ENCODE results near the gene KLF14. TPM values are rescaled to one million over a fixed set of nuclear protein-coding genes. Genes with fewer than 3 reads are reported as not detected.
"Not testable (repeated sequence)": the region's sequence is repeated elsewhere in the genome, so short reads cannot be mapped to it uniquely, and the experiment has no call there.

The KLF14 gene
- total RNA-seq, 2 experiments from 2014 or later: not detected

DNA sequence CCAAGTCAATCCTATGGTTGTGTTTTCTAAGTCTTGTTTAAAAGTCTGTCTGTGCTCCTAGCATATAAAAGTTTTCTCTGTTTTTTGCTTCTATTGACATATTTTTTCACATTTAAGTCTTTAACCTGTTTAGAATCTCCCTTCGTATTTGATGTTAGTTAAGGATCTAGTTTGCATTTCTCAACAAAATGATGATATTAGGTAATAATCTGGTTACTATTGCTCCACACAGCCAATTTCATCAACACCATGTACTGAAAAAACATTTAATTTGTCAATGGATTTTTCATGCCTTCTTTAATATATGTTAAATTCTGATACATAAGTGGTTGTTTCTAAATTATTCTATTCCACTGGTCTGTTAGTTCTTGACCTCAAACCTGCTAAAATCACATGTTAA, 30.2 kb downstream of the KLF14 start:
- Mint-ChIP-seq H3K36me3 (no peaks in the 10 kb centered on the region), H3K27ac (no peak overlapping the region), H3K4me3 (no peak overlapping the region), H3K9me3 (peaks cover 5% of the 10 kb centered on the region), H3K27me3 (peaks cover 15% of the 10 kb centered on the region), H3K4me1 (ENCODE audit: low read depth) (no peaks in the 10 kb centered on the region)
- DNase-seq: no peak
- CTCF ChIA-PET: no interaction called here
- intact Hi-C loops (cut with micrococcal nuclease): no loop called here
- POLR2A ChIA-PET: no interaction called here

DNA sequence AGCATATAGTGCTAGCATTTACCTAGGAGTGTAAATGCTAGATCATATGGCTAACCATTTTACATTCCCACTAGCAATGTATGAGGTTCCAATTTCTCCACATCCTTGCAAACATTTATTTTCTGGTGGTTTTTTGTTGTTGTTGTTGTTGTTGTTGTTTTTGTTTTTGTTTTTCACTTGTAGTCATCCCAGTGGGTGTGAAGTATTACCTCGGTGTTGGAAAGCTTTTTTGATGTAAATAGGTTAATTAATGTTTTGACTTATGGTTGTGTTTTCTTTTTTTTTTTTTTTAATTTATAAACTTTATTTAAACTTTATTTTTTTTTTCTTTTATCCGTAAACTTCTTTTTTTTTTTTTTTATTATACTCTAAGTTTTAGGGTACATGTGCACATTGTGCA, 32.4 kb downstream of the KLF14 start:
- no peaks in the 10 kb centered on the region for H3K36me3 Mint-ChIP-seq
- ChIA-PET CTCF (no interaction called here), POLR2A (no interaction called here)
- intact Hi-C loops (cut with micrococcal nuclease): no loop called here
- peaks cover 7% of the 10 kb centered on the region for H3K27me3 Mint-ChIP-seq
- H3K27ac Mint-ChIP-seq: no peak overlapping the region
- no peak for DNase-seq
- H3K4me3 Mint-ChIP-seq: no peak overlapping the region
- peaks cover 4% of the 10 kb centered on the region for H3K9me3 Mint-ChIP-seq
- H3K4me1 Mint-ChIP-seq (ENCODE audit: low read depth): no peaks in the 10 kb centered on the region

DNA sequence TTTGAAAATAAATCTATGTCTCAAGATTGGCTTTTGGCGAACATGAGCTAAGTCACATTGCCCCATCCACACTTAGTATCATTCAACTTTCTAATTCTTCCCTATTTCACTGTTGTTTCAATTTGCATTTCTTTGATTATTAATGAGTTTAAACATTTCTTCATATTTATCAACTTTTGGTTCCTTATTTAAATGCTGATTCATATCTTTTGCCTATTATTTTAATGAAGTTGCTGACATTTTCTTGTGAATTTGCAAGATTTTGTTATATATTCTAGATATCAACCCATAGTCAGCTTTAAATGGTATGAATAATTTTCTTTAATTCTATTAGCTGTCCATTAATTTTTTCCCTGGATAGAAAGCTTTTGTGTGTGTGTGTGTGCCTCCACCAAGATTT, 33.2 kb downstream of the KLF14 start:
- CTCF ChIA-PET: no interaction called here
- Mint-ChIP-seq H3K9me3 (no peaks in the 10 kb centered on the region), H3K27ac (no peak overlapping the region), H3K27me3 (peaks cover 2% of the 10 kb centered on the region), H3K4me1 (ENCODE audit: low read depth) (no peaks in the 10 kb centered on the region), H3K4me3 (no peak overlapping the region), H3K36me3 (no peaks in the 10 kb centered on the region)
- intact Hi-C loops (cut with micrococcal nuclease): no loop called here
- POLR2A ChIA-PET: no interaction called here
- DNase-seq: no peak

DNA sequence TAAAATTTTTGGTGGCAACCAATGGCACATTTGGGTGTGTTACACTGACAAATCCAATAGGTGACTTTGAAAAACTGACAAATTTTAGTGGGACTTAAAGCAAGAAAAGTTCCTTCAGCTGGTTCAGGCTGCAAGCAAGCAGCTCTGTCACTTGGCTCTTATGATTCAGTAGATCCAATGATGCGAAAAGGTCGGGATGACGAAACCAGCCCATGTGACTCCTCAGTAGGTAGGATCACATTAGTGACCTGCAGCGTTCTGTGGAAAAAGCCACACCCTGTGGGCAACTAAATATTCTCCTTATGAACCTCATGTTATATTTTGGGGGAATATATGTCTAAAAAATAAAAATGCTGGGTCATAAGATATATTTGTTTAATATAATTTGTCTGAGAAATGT, 34.3 kb downstream of the KLF14 start:
- Mint-ChIP-seq H3K9me3 (no peaks in the 10 kb centered on the region), H3K27ac (no peak overlapping the region), H3K4me1 (ENCODE audit: low read depth) (no peaks in the 10 kb centered on the region), H3K27me3 (peaks cover 3% of the 10 kb centered on the region), H3K36me3 (no peaks in the 10 kb centered on the region), H3K4me3 (no peak overlapping the region)
- POLR2A ChIA-PET: no interaction called here
- no peak for DNase-seq
- CTCF ChIA-PET: no interaction called here
- intact Hi-C loops (cut with micrococcal nuclease): no loop called here

- H3K36me3 Mint-ChIP-seq: no peaks in the 10 kb centered on the region
- no peak overlapping the region for H3K27ac Mint-ChIP-seq
- peaks cover 3% of the 10 kb centered on the region for H3K27me3 Mint-ChIP-seq
- ChIA-PET POLR2A (no interaction called here), CTCF (no interaction called here)
- intact Hi-C loops (cut with micrococcal nuclease): no loop called here
- no peak overlapping the region for H3K4me3 Mint-ChIP-seq
- no peak for DNase-seq
- H3K4me1 Mint-ChIP-seq (ENCODE audit: low read depth): no peaks in the 10 kb centered on the region
- H3K9me3 Mint-ChIP-seq: no peaks in the 10 kb centered on the region
These were observed 36.2 kb downstream of the KLF14 start for GRCh38 chr7:130697820-130698219.

GRCh38 chr7:130695840-130696239, 38.2 kb downstream of the KLF14 start:
- Mint-ChIP-seq H3K4me3 (no peak overlapping the region), H3K27ac (no peak overlapping the region), H3K27me3 (peaks cover 3% of the 10 kb centered on the region), H3K36me3 (no peaks in the 10 kb centered on the region), H3K4me1 (ENCODE audit: low read depth) (no peaks in the 10 kb centered on the region), H3K9me3 (peaks cover 15% of the 10 kb centered on the region)
- intact Hi-C loops (cut with micrococcal nuclease): no loop called here
- POLR2A ChIA-PET: no interaction called here
- CTCF ChIA-PET: no interaction called here
- no peak for DNase-seq

DNA sequence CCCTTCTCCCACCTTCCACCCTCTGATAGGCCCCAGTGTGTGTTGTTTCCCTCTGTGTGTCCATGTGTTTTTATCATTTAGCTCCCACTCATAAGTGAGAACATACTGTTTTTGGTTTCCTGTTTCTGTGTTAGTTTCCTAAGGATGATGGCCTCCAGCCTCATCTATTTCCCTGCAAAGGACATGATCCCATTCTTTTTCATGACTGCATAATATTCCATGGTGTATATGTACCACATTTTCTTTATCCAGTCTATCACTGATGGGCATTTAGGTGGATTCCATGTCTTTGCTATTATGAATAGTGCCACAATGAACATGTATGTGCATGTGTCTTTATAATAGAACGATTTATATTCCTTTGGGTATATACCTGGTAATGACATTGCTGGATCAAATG, 41.6 kb downstream of the KLF14 start:
- CTCF ChIA-PET; intact Hi-C loops (cut with micrococcal nuclease); H3K4me3 Mint-ChIP-seq; DNase-seq; H3K36me3 Mint-ChIP-seq; H3K4me1 Mint-ChIP-seq (ENCODE audit: low read depth); H3K27me3 Mint-ChIP-seq; POLR2A ChIA-PET; H3K27ac Mint-ChIP-seq: not testable (repeated sequence)
- H3K9me3 Mint-ChIP-seq: peaks cover 22% of the 10 kb centered on the region

- CTCF ChIA-PET: no interaction called here
- POLR2A ChIA-PET: no interaction called here
- Mint-ChIP-seq H3K36me3 (no peaks in the 10 kb centered on the region), H3K27ac (no peak overlapping the region), H3K27me3 (no peaks in the 10 kb centered on the region), H3K4me1 (ENCODE audit: low read depth) (no peaks in the 10 kb centered on the region), H3K4me3 (no peak overlapping the region), H3K9me3 (peaks cover 22% of the 10 kb centered on the region)
- intact Hi-C loops (cut with micrococcal nuclease): no loop called here
- DNase-seq: no peak
These were observed 44.3 kb downstream of the KLF14 start for GRCh38 chr7:130689683-130690082.

DNA sequence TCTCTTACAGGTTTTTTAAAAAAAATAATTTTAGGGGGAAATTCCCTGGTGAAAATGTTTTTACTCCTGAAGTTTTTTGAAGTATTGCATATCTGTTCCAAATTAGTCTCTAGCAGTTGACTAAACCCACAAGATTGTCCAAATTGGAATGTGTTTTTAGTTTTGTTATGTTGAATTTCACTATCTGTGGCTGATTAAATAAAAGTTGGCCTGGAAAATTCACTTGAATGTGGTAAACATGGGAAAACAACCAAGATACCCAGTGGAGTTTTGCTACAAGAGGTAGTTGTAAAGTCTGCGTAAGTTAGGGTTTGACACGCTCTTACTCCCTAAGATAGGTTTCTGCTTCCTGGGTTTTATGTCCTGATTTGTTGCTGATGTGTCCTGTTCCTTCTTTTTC, 51.0 kb downstream of the KLF14 start:
- H3K9me3 Mint-ChIP-seq: no peaks in the 10 kb centered on the region
- no peaks in the 10 kb centered on the region for H3K36me3 Mint-ChIP-seq
- no peaks in the 10 kb centered on the region for H3K4me1 Mint-ChIP-seq (ENCODE audit: low read depth)
- POLR2A ChIA-PET: no interaction called here
- intact Hi-C loops (cut with micrococcal nuclease): no loop called here
- H3K27me3 Mint-ChIP-seq: peaks cover 10% of the 10 kb centered on the region
- CTCF ChIA-PET: no interaction called here
- H3K4me3 Mint-ChIP-seq: no peak overlapping the region
- H3K27ac Mint-ChIP-seq: no peak overlapping the region
- DNase-seq: no peak

Other genes with a start within 250 kb of the KLF14 start
- gene MEST, start 242.1 kb downstream of the KLF14 start, total RNA-seq: 1 to 10 TPM in 1 of 2 experiments, under 1 TPM in 1; 0.83 to 1.0 TPM
- 10 to 100 TPM; 31.5 to 33.4 TPM for gene COPG2, start 65.5 kb downstream of the KLF14 start, total RNA-seq
- gene TSGA13, start 47.7 kb downstream of the KLF14 start, total RNA-seq: not detected

Measured in activated CD4-positive, alpha-beta memory T cell treated with anti-CD3 and anti-CD28 coated beads for 36 hours (primary cell).